Upper lobe of left lung (tissue), 4 donors: ENCODE data around the gene SCN2A.

ENCODE experiments used
- CTCF ChIP-seq, 6 experiments: fragments of 450-650 bp in 4 of 6; fragments of 200-600 bp in 2 of 6; sonication (generic) in 2 of 6; IDR thresholded peaks; one replicate each; pipeline ENCODE4 v1.5.1; 2016 to 2019; ENCODE audit warnings: antibody characterized with exemption in 6 of 6
- EP300 ChIP-seq, 4 donors: sonication (generic); formaldehyde crosslinking; IDR thresholded peaks; one replicate each; pipeline ENCODE4 v1.5.1; 2017; ENCODE audit warnings: antibody characterized with exemption in 4 of 4, control low read depth in 2 of 4
- POLR2A ChIP-seq, 4 donors: fragments of 450-650 bp; IDR thresholded peaks; one replicate each; pipeline ENCODE4 v1.5.1; 2016 to 2017; ENCODE audit warnings: antibody characterized with exemption in 4 of 4, mild to moderate bottlenecking in 2 of 4

- TF ChIP-seq POLR2A (IDR thresholded peaks at IDR 0.05) (no peak), CTCF (IDR thresholded peaks at IDR 0.05) (no peak), EP300 (IDR thresholded peaks at IDR 0.05) (no peak)
These were observed 11.6 kb upstream of the SCN2A start for GRCh38 chr2:165227571-165227970.
